PFSK-1 (cell line): ENCODE data around the gene UNC5CL.

ENCODE experiments used
- FOXP2 ChIP-seq: optimal IDR thresholded peaks from 2 replicates; pipeline ENCODE3; 2011; ENCODE audit warnings: borderline replicate concordance, control low read depth, inconsistent platforms; ENCODE audit not compliant: insufficient read depth; ENCODE audit errors: extremely low read length, extremely low read depth
- POLR2AphosphoS5 ChIP-seq: IDR thresholded peaks from 2 replicates; pipeline ENCODE4 v1.6.1; 2012; ENCODE audit warnings: low read depth, mild to moderate bottlenecking, control low read depth, low read length, moderate library complexity
- REST ChIP-seq, 2 experiments: IDR thresholded peaks; 2 replicates each; pipeline versions ENCODE4 v1.6.1 to v1.8.0; 2011 to 2012; ENCODE audit warnings: low read depth in 2 of 2, low read length in 2 of 2, control low read depth in 1 of 2, inconsistent platforms in 1 of 2, mild to moderate bottlenecking in 1 of 2, moderate library complexity in 1 of 2; ENCODE audit not compliant: insufficient read depth in 1 of 2
- SIN3A ChIP-seq: IDR thresholded peaks from 2 replicates; pipeline ENCODE4 v1.6.1; 2012; ENCODE audit warnings: mild to moderate bottlenecking, low read length, moderate library complexity, borderline replicate concordance; ENCODE audit not compliant: insufficient read depth
- TAF1 ChIP-seq: IDR thresholded peaks from 2 replicates; pipeline ENCODE4 v1.6.1; 2012; ENCODE audit warnings: low read length, control low read depth, borderline replicate concordance; ENCODE audit not compliant: insufficient read depth

UNC5CL gene

GRCh38 chr6:41056768-41057490 is 17.9 kb upstream of the UNC5CL start:
- no peak for TF ChIP-seq POLR2AphosphoS5
- TF ChIP-seq TAF1 = no peak
- no peak for TF ChIP-seq FOXP2
- no peak for TF ChIP-seq REST (IDR thresholded peaks at IDR 0.05; ENCODE audit: insufficient read depth in 1 of 2, low read depth in 2 of 2, low read length in 2 of 2)
- no peak for TF ChIP-seq SIN3A

GRCh38 chr6:41055149-41055548 is 16.1 kb upstream of the UNC5CL start:
- TF ChIP-seq POLR2AphosphoS5 (no peak), REST (IDR thresholded peaks at IDR 0.05; ENCODE audit: insufficient read depth in 1 of 2, low read depth in 2 of 2, low read length in 2 of 2) (no peak), SIN3A (no peak), FOXP2 (no peak), TAF1 (no peak)

- TF ChIP-seq FOXP2 (no peak), REST (IDR thresholded peaks at IDR 0.05; ENCODE audit: insufficient read depth in 1 of 2, low read depth in 2 of 2, low read length in 2 of 2) (no peak), TAF1 (no peak), POLR2AphosphoS5 (no peak), SIN3A (no peak)
Observed at GRCh38 chr6:41054511-41054910, 15.5 kb upstream of the UNC5CL start.

GRCh38 chr6:41053041-41053440 is 14.0 kb upstream of the UNC5CL start, which contains the start of gene APOBEC2:
TSS of gene APOBEC2 (plus strand) at chr6:41053202. CDS start at chr6:41053348, 146 bp downstream.
- no peak for TF ChIP-seq SIN3A
- TF ChIP-seq TAF1 = no peak
- TF ChIP-seq FOXP2 = no peak
- no peak for TF ChIP-seq POLR2AphosphoS5
- TF ChIP-seq REST (IDR thresholded peaks at IDR 0.05; ENCODE audit: insufficient read depth in 1 of 2, low read depth in 2 of 2, low read length in 2 of 2) = no peak

GRCh38 chr6:41051873-41052272 is 12.9 kb upstream of the UNC5CL start:
- no peak for TF ChIP-seq SIN3A
- TF ChIP-seq REST (IDR thresholded peaks at IDR 0.05; ENCODE audit: insufficient read depth in 1 of 2, low read depth in 2 of 2, low read length in 2 of 2) = no peak
- no peak for TF ChIP-seq FOXP2
- no peak for TF ChIP-seq TAF1
- TF ChIP-seq POLR2AphosphoS5 = no peak
